Adrenal gland (tissue), 5 donors: ENCODE data around the gene PRSS21.

Source experiments
- CTCF ChIP-seq, 6 experiments: fragments of 450-650 bp in 4 of 6; fragments of 200-600 bp in 2 of 6; sonication (generic) in 1 of 6; IDR thresholded peaks; 1 replicate in 5 of 6; 2 replicates in 1 of 6; pipeline versions ENCODE4 v1.5.1 to v1.8.0; 2016 to 2021; ENCODE audit warnings: antibody characterized with exemption in 6 of 6, mild to moderate bottlenecking in 2 of 6, moderate library complexity in 1 of 6
- POLR2A ChIP-seq, 2 donors: fragments of 450-650 bp; IDR thresholded peaks; one replicate each; pipeline ENCODE4 v1.6.1; 2017; ENCODE audit warnings: antibody characterized with exemption in 2 of 2, mild to moderate bottlenecking in 2 of 2, moderate library complexity in 1 of 2
- donor health status: DM: no; HTN: no; CAD: no.

- TF ChIP-seq CTCF (IDR thresholded peaks at IDR 0.05) (peak in 5 of 6 experiments; percentile 21 to 66 (median 36)), POLR2A (IDR thresholded peaks at IDR 0.05) (no peak)
These were observed 25.4 kb downstream of the PRSS21 start for GRCh38 chr16:2842340-2843000.
